ENCODE results near the gene ZNF541. TPM values are rescaled to one million over a fixed set of nuclear protein-coding genes. Genes with fewer than 3 reads are reported as not detected.

Gene ZNF541
- total RNA-seq, 1 donor from 2014 or later = not detected

DNA sequence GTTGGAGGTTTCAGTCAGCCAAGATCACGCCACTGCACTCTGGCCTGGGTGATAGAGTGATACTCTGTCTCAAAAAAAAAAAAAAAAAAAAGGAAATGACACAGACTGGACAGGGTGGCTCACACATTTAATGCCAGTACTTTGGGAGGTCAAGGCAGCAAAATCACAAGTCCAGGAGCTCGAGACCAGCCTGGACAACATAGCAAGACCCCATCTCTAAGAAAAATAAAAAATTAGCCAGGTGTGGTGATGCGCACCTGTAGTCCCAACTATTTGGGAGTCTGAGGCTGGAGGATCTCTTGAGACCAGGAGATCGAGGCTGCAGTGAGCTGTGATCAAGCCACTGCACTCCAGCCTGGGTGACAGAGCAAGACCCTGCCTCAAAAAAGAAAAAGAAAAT is 35.5 kb downstream of the ZNF541 start:
- H3K4me3 ChIP-seq = no peak overlapping the region
- no peaks in the 10 kb centered on the region for H3K27me3 ChIP-seq
- DNase-seq (ENCODE audit: low spot score in 2 of 2) = no peak
- no peak overlapping the region for H3K27ac ChIP-seq
- H3K9me3 ChIP-seq = no peaks in the 10 kb centered on the region
- H3K4me1 ChIP-seq = no peaks in the 10 kb centered on the region
- intact Hi-C loops (cut with DNase I) = no loop called here
- TF ChIP-seq, protein P1, sequence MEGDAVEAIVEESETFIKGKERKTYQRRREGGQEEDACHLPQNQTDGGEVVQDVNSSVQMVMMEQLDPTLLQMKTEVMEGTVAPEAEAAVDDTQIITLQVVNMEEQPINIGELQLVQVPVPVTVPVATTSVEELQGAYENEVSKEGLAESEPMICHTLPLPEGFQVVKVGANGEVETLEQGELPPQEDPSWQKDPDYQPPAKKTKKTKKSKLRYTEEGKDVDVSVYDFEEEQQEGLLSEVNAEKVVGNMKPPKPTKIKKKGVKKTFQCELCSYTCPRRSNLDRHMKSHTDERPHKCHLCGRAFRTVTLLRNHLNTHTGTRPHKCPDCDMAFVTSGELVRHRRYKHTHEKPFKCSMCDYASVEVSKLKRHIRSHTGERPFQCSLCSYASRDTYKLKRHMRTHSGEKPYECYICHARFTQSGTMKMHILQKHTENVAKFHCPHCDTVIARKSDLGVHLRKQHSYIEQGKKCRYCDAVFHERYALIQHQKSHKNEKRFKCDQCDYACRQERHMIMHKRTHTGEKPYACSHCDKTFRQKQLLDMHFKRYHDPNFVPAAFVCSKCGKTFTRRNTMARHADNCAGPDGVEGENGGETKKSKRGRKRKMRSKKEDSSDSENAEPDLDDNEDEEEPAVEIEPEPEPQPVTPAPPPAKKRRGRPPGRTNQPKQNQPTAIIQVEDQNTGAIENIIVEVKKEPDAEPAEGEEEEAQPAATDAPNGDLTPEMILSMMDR (IDR thresholded peaks at IDR 0.05) = no peak
- no peaks in the 10 kb centered on the region for H3K36me3 ChIP-seq

DNA sequence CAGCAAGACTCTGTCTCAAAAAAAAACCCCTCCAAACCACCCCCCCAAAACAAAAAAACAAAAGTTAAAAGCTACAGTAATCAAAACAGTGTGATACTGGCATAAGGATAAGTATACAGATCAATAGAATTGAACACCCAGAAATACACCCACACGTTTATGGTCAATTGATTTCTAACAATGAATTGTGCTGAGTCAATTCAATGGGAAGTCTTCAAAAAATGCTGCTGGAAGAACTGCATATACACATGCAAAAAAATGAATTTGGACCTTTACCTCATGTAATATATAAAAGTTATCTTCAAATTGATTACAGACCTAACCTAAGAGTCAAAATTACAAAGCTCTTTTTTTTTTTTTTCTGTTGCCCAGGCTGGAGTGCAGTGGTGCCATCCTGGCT is 38.3 kb downstream of the ZNF541 start:
- no peaks in the 10 kb centered on the region for H3K4me1 ChIP-seq
- no peaks in the 10 kb centered on the region for H3K36me3 ChIP-seq
- intact Hi-C loops (cut with DNase I) = no loop called here
- no peak for DNase-seq (ENCODE audit: low spot score in 2 of 2)
- H3K27me3 ChIP-seq = no peaks in the 10 kb centered on the region
- H3K27ac ChIP-seq = no peak overlapping the region
- no peak overlapping the region for H3K4me3 ChIP-seq
- H3K9me3 ChIP-seq = no peaks in the 10 kb centered on the region
- TF ChIP-seq, protein P1 (IDR thresholded peaks at IDR 0.05) = no peak

DNA sequence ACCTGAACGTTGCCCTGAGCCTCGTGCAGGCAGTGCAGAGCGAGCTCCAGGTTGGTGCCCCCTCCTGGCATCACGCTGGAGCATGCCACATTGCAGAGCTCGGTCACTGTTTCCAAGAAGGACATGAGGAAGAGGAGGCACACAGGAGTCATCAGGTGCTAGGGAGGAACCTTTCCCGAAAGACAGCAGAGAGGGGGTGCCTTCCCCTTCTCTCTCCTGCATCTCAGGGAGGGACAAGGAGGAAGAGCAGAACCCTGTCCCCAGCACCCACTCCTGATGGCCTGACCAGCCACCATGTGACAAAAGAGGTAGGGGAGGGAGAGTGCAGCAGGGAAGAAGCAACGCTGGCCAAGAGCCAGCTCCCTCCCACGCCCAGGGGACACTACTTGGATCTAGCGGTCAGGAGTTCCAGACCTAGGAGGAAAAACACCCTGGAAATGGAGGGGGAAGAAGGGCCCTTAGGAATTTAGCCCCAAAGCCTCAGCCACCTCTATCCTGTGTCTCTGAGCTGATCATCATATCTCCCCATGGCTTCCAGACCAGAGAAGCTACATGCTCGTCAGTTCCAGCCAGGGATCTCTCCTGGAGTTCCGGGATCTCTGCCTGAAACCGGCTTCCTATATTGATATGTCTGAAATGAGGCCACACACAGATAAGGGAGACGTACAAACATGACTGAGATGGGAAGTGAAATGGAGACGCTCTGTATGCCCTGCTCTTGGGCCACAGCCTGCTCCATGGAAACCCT is 41.1 kb downstream of the ZNF541 start:
- TF ChIP-seq, protein P1 (IDR thresholded peaks at IDR 0.05) = no peak
- H3K27me3 ChIP-seq = no peaks in the 10 kb centered on the region
- H3K9me3 ChIP-seq = no peaks in the 10 kb centered on the region
- no peak overlapping the region for H3K4me3 ChIP-seq
- intact Hi-C loops (cut with DNase I) = no loop called here
- H3K36me3 ChIP-seq = no peaks in the 10 kb centered on the region
- H3K4me1 ChIP-seq = no peaks in the 10 kb centered on the region
- DNase-seq (ENCODE audit: low spot score in 2 of 2) = no peak
- H3K27ac ChIP-seq = no peak overlapping the region

DNA sequence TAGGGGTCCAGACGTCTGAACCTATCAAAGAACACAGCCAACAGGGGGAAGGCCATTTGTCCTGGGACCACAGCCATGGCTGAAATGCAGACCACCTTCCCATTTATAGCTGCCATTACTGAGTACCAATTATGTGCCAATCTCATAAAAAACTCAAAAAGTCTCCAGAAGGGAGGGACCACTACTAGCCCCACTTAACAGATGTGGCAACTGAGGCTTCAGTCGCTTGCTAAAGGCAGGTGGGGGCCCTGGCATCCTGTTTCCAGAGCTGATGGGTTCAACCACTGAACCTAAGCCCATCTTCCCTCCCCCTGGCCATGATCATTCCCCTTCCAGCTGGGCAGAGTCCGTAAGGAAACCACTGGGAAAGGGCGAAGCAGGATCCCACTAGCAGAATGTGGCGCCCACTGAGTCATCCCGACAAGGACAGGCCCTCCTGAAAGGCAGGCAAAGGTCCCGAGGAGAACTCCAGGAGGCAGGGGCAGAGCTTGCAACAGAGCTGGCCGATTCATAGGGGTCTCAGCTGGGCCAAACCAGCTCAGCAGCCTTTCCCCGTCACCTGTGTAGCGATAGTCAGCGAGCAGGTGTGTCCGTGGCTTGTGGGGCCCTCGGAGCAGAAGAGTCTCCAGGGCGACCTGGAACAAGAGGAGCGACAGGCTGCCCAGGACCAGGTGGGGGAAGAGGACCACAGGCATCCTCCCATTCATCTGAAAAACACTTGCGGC is 43.8 kb downstream of the ZNF541 start:
- no peak overlapping the region for H3K27ac ChIP-seq
- no peaks in the 10 kb centered on the region for H3K27me3 ChIP-seq
- DNase-seq (ENCODE audit: low spot score in 2 of 2) = no peak
- no peaks in the 10 kb centered on the region for H3K9me3 ChIP-seq
- no peaks in the 10 kb centered on the region for H3K36me3 ChIP-seq
- TF ChIP-seq, protein P1 (IDR thresholded peaks at IDR 0.05) = no peak
- H3K4me1 ChIP-seq = no peaks in the 10 kb centered on the region
- intact Hi-C loops (cut with DNase I) = no loop called here
- H3K4me3 ChIP-seq = no peak overlapping the region

DNA sequence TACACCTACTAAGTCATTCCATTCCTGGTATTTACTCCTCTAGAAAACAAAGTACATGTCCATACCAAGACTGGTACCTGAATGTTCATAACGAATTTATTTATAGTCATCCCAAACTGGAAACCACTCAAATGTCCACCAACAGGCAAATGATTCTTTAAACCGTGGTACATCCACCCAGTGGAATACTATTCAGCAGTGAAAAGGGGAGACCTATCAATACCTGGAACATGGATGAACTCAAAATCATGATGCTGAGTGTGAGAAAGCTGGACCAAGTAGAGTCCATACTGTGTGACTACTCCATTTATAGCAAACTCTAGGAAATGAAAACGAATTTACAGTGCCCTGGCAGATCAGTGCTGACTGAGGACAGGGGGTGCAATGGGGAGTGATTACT is 46.1 kb downstream of the ZNF541 start:
- Histone ChIP-seq H3K4me1 (no peaks in the 10 kb centered on the region), H3K4me3 (no peak overlapping the region), H3K36me3 (no peaks in the 10 kb centered on the region), H3K27me3 (no peaks in the 10 kb centered on the region), H3K9me3 (no peaks in the 10 kb centered on the region), H3K27ac (no peak overlapping the region)
- DNase-seq (ENCODE audit: low spot score in 2 of 2) = no peak
- intact Hi-C loops (cut with DNase I) = no loop called here
- TF ChIP-seq, protein P1 (IDR thresholded peaks at IDR 0.05) = no peak
